Measurements from ENCODE around the gene CDH4. TPM values are rescaled to one million over a fixed set of nuclear protein-coding genes. Genes with fewer than 3 reads are reported as not detected.

Gene CDH4
- total and polyA plus RNA-seq, 9 of the 15 experiments (the other 6 are each of a cell fraction or from before 2014, with no cell fraction given): 0.04 TPM; not detected in 8

DNA sequence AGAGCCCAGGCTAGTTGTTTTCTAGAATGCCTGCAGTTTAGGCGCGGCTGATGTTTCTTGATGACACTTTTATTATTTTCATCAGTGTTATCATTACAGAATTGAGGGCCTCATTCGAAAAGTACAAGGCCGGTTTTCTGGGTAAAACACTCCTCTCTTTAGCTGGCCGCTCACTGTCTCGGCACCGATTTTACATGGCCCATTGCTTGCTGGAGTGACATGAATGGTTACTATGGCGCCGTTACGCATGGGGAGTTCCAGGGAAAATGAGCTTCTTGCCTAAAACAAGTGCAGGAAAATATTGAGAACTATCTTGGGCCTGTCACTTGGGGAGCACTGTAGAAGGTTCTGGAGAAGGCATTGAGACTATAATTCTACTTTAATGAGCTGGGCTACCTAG is 317.8 kb downstream of the CDH4 start:
- Histone ChIP-seq H3K9me1 (ENCODE audit: control insufficient read depth, insufficient read depth, low read length) (no peaks in the 10 kb centered on the region), H4K20me1 (replicated peaks; ENCODE audit: control insufficient read depth, insufficient read depth, low read length) (no peaks in the 10 kb centered on the region), H2AFZ (ENCODE audit: low read depth, low read length) (no peak overlapping the region), H3K4me3 (no peak overlapping the region), H3K9me3 (replicated peaks; ENCODE audit: control insufficient read depth, insufficient read depth, low read depth, low read length) (no peaks in the 10 kb centered on the region), H3K36me3 (ENCODE audit: control insufficient read depth, insufficient read depth, low read length) (no peaks in the 10 kb centered on the region), H3K27me3 (ENCODE audit: control insufficient read depth in 2 of 2, insufficient read depth in 2 of 2, low read length in 2 of 2) (peaks cover 2 to 46% of the 10 kb centered on the region in 2 experiments; a peak in 4 of 5 replicates), H3K4me2 (ENCODE audit: insufficient read depth, low read length) (no peak overlapping the region), H3K4me1 (replicated peaks in 1 of 2; ENCODE audit: control insufficient read depth in 2 of 2, insufficient read depth in 2 of 2, low read length in 2 of 2) (no peaks in the 10 kb centered on the region), H3K79me2 (ENCODE audit: control insufficient read depth, insufficient read depth, low read length) (no peaks in the 10 kb centered on the region), H3K9ac (ENCODE audit: insufficient read depth in 1 of 2, low read depth in 2 of 2, low read length in 2 of 2) (no peak overlapping the region), H3K27ac (ENCODE audit: extremely low read depth, low read depth, low read length) (no peak overlapping the region)
- intact Hi-C loops (cut with micrococcal nuclease) (no loop called here), in situ Hi-C loops (cut with MboI) (no loop called here)
- ATAC-seq (no peak), FAIRE-seq (no peak), DNase-seq (ENCODE audit: extremely low read depth in 1 of 4, low spot score in 3 of 4) (no peak)
- ChIA-PET POLR2A (no interaction called here), CTCF (ENCODE audit: low intra/inter-chr PET ratio) (no interaction called here)
- 6% methylated on average over 10 of the region's 10 CpGs for WGBS (ENCODE audit: insufficient coverage, low coverage, missing lambda C conversion rate)
- no TSS peak for BruUV-seq (replicated peaks)
- TF ChIP-seq ZBTB7A (IDR thresholded peaks at IDR 0.05; ENCODE audit: borderline replicate concordance, control insufficient read depth, low read depth, low read length): no peak

- peaks cover 0 to 43% of the 10 kb centered on the region in 2 experiments; a peak in 4 of 5 replicates for H3K27me3 ChIP-seq (ENCODE audit: control insufficient read depth in 2 of 2, insufficient read depth in 2 of 2, low read length in 2 of 2)
- no peak for FAIRE-seq
- TF ChIP-seq ZSCAN32 (CRISPR knock-in tag; IDR thresholded peaks at IDR 0.05): no peak
- no peak for TF ChIP-seq RCOR1 (IDR thresholded peaks at IDR 0.05; ENCODE audit: borderline replicate concordance in 1 of 2, low read depth in 2 of 2, low read length in 2 of 2)
- no peak for TF ChIP-seq SIN3B (IDR thresholded peaks at IDR 0.05; ENCODE audit: low read depth)
- no peak for TF ChIP-seq ZFPM2 (CRISPR knock-in tag; IDR thresholded peaks at IDR 0.05)
- TF ChIP-seq FUS (optimal IDR thresholded peaks at IDR 0.05; ENCODE audit: low read depth, low read length): no peak
- TF ChIP-seq, protein P1, sequence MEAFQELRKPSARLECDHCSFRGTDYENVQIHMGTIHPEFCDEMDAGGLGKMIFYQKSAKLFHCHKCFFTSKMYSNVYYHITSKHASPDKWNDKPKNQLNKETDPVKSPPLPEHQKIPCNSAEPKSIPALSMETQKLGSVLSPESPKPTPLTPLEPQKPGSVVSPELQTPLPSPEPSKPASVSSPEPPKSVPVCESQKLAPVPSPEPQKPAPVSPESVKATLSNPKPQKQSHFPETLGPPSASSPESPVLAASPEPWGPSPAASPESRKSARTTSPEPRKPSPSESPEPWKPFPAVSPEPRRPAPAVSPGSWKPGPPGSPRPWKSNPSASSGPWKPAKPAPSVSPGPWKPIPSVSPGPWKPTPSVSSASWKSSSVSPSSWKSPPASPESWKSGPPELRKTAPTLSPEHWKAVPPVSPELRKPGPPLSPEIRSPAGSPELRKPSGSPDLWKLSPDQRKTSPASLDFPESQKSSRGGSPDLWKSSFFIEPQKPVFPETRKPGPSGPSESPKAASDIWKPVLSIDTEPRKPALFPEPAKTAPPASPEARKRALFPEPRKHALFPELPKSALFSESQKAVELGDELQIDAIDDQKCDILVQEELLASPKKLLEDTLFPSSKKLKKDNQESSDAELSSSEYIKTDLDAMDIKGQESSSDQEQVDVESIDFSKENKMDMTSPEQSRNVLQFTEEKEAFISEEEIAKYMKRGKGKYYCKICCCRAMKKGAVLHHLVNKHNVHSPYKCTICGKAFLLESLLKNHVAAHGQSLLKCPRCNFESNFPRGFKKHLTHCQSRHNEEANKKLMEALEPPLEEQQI (IDR thresholded peaks at IDR 0.05): no peak
- no peak for TF ChIP-seq HMGXB4 (CRISPR knock-in tag; IDR thresholded peaks at IDR 0.05)
- no peak for TF ChIP-seq FOXM1 (IDR thresholded peaks at IDR 0.05; ENCODE audit: low read depth)
- TF ChIP-seq FOXM1 (CRISPR knock-in tag; IDR thresholded peaks at IDR 0.05; ENCODE audit: low read depth): no peak
- no peak for TF ChIP-seq TAL1 (IDR thresholded peaks at IDR 0.05)
- no peak for TF ChIP-seq ZNF584 (CRISPR knock-in tag; IDR thresholded peaks at IDR 0.05; ENCODE audit: low read depth)
- TF ChIP-seq ZNF551 (CRISPR knock-in tag; IDR thresholded peaks at IDR 0.05): no peak
Observed at GRCh38 chr20:61570646-61571195, 318.7 kb downstream of the CDH4 start.

More at GRCh38 chr20:61570646-61571195, 318.7 kb downstream of the CDH4 start:
- Histone ChIP-seq H3K27ac (ENCODE audit: extremely low read depth, low read depth, low read length) (no peak overlapping the region), H3K9me3 (replicated peaks; ENCODE audit: control insufficient read depth, insufficient read depth, low read depth, low read length) (no peaks in the 10 kb centered on the region), H3K4me2 (ENCODE audit: insufficient read depth, low read length) (no peak overlapping the region), H2AFZ (ENCODE audit: low read depth, low read length) (no peak overlapping the region), H3K4me1 (replicated peaks in 1 of 2; ENCODE audit: control insufficient read depth in 2 of 2, insufficient read depth in 2 of 2, low read length in 2 of 2) (no peaks in the 10 kb centered on the region), H3K4me3 (no peak overlapping the region), H3K9me1 (ENCODE audit: control insufficient read depth, insufficient read depth, low read length) (no peaks in the 10 kb centered on the region), H4K20me1 (replicated peaks; ENCODE audit: control insufficient read depth, insufficient read depth, low read length) (no peaks in the 10 kb centered on the region), H3K79me2 (ENCODE audit: control insufficient read depth, insufficient read depth, low read length) (no peaks in the 10 kb centered on the region), H3K9ac (ENCODE audit: insufficient read depth in 1 of 2, low read depth in 2 of 2, low read length in 2 of 2) (no peak overlapping the region), H3K36me3 (ENCODE audit: control insufficient read depth, insufficient read depth, low read length) (no peaks in the 10 kb centered on the region)
- in situ Hi-C loops (cut with MboI) (no loop called here), intact Hi-C loops (cut with micrococcal nuclease) (no loop called here)
- POLR2A ChIA-PET: interaction anchor here (0.6 kb wide), 1 partner anchor 11 kb away, joined by 4 read pairs; no protein-coding TSS in a partner anchor
- WGBS (ENCODE audit: insufficient coverage, low coverage, missing lambda C conversion rate): under 1% methylated on average over 14 of the region's 14 CpGs
- no TSS peak for BruUV-seq (replicated peaks)
- CTCF ChIA-PET (ENCODE audit: low intra/inter-chr PET ratio): no interaction called here
- no peak for DNase-seq (ENCODE audit: extremely low read depth in 1 of 4, low spot score in 3 of 4)
- ATAC-seq: no peak
